HepG2 (cell line): Measurements from ENCODE around the gene TTLL12. TPM values are rescaled to one million over a fixed set of nuclear protein-coding genes. Genes with fewer than 3 reads are reported as not detected.

Experiments used
- GABPA ChIP-seq, 2 experiments: IDR thresholded peaks; 2 replicates each; pipeline ENCODE4 v1.6.1; 2011 to 2016; ENCODE audit warnings: low read depth in 2 of 2, low read length in 1 of 2, missing biosample characterization in 1 of 2, missing genetic modification characterization in 1 of 2
- GABPB1 ChIP-seq: IDR thresholded peaks from 2 replicates; pipeline ENCODE4 v1.6.1; 2016; ENCODE audit warnings: mild to moderate bottlenecking, missing genetic modification reagents, moderate library complexity, missing compliant biosample characterization
- HOXA7 ChIP-seq: sonication (generic); formaldehyde crosslinking; IDR thresholded peaks from 2 replicates; pipeline ENCODE4 v1.8.1; 2022; ENCODE audit warnings: mild to moderate bottlenecking, missing genetic modification reagents, moderate library complexity
- IKZF4 ChIP-seq: sonication (generic); formaldehyde crosslinking; IDR thresholded peaks from 2 replicates; pipeline ENCODE4 v1.5.1; 2020; ENCODE audit warnings: borderline replicate concordance, mild to moderate bottlenecking, low read depth, missing genetic modification reagents; ENCODE audit errors: not compliant biosample characterization
- JUND ChIP-seq: sonication (generic); formaldehyde crosslinking; IDR thresholded peaks from 2 replicates; pipeline ENCODE4 v1.8.0; 2022; ENCODE audit warnings: mild to moderate bottlenecking, missing genetic modification reagents
- NCOR1 ChIP-seq: fragments of 200-600 bp; sonication (generic); IDR thresholded peaks from 2 replicates; pipeline ENCODE4 v1.7.0; 2017; ENCODE audit warnings: antibody characterized with exemption, low read length, borderline replicate concordance
- NFIB ChIP-seq: sonication (generic); formaldehyde crosslinking; IDR thresholded peaks from 2 replicates; pipeline ENCODE4 v1.9.0; 2021; ENCODE audit warnings: missing genetic modification reagents, mild to moderate bottlenecking, borderline replicate concordance
- NR2F6 ChIP-seq, 2 experiments: IDR thresholded peaks; 2 replicates each; pipeline ENCODE4 v1.6.1; 2016; ENCODE audit warnings: antibody characterized with exemption in 1 of 2, mild to moderate bottlenecking in 1 of 2
- RELA ChIP-seq: sonication (generic); formaldehyde crosslinking; IDR thresholded peaks from 2 replicates; pipeline ENCODE4 v1.4.0; 2020; ENCODE audit warnings: missing genetic modification reagents
- SALL1 ChIP-seq: sonication (generic); formaldehyde crosslinking; IDR thresholded peaks from 2 replicates; pipeline ENCODE4 v1.8.0; 2022; ENCODE audit warnings: mild to moderate bottlenecking, missing genetic modification reagents
- SAP130 ChIP-seq: IDR thresholded peaks from 2 replicates; pipeline ENCODE4 v1.6.1; 2016; ENCODE audit warnings: low read depth
- SOX5 ChIP-seq: IDR thresholded peaks from 2 replicates; pipeline ENCODE4 v1.6.1; 2016; ENCODE audit warnings: borderline replicate concordance
- TEAD3 ChIP-seq: optimal IDR thresholded peaks from 2 replicates; pipeline ENCODE3; 2016; ENCODE audit warnings: borderline replicate concordance
- ZNF143 ChIP-seq: sonication (generic); formaldehyde crosslinking; IDR thresholded peaks from 2 replicates; pipeline ENCODE4 v1.4.0; 2020; ENCODE audit warnings: missing genetic modification reagents
- ZNF17 ChIP-seq: sonication (generic); formaldehyde crosslinking; IDR thresholded peaks from 2 replicates; pipeline ENCODE4 v1.5.0; 2020; ENCODE audit warnings: mild to moderate bottlenecking, missing genetic modification reagents
- ZNF354B ChIP-seq: sonication (generic); formaldehyde crosslinking; IDR thresholded peaks from 2 replicates; pipeline ENCODE4 v1.8.0; 2022; ENCODE audit warnings: mild to moderate bottlenecking, missing genetic modification reagents
- ZNF496 ChIP-seq: sonication (generic); formaldehyde crosslinking; IDR thresholded peaks from 2 replicates; pipeline ENCODE4 v1.8.1; 2023; ENCODE audit warnings: mild to moderate bottlenecking, moderate library complexity, missing genetic modification reagents; ENCODE audit not compliant: insufficient replicate concordance
- ZNF878 ChIP-seq: sonication (generic); formaldehyde crosslinking; IDR thresholded peaks from 2 replicates; pipeline ENCODE4 v1.8.1; 2023; ENCODE audit warnings: mild to moderate bottlenecking, missing genetic modification reagents, moderate library complexity
- polyA plus RNA-seq, 8 experiments: library from polyadenylated mRNA; depleted of rRNA in 3 of 8; stranded (reverse) in 7 of 8; unstranded in 1 of 8; fragments of >200 nt; fragmentation: Illumina TruSeq in 4 of 8; extraction: Trizol in 4 of 8; gene quantifications; 2 replicates each; pipeline versions ENCODE4 v1.2.1 to v1.2.3, GENCODE V29; 2011 to 2016; ENCODE audit warnings: low read depth in 4 of 8, missing spikeins in 1 of 8, mixed read lengths in 1 of 8; ENCODE audit not compliant: insufficient read depth in 1 of 8
- total RNA-seq, 5 experiments: library from RNA; depleted of rRNA; stranded (reverse); fragments of >200 nt; fragmentation: Illumina TruSeq; extraction: Trizol; gene quantifications; 2 replicates each; pipeline ENCODE4 v1.2.3, GENCODE V29; 2016; ENCODE audit warnings: low read depth in 1 of 5
- TF ChIP-seq, protein P1 (sequence below): sonication (generic); formaldehyde crosslinking; IDR thresholded peaks from 2 replicates; pipeline ENCODE4 v1.5.1; 2020; ENCODE audit warnings: missing genetic modification reagents, mild to moderate bottlenecking, borderline replicate concordance
- TF ChIP-seq, protein P2 (sequence below): sonication (generic); formaldehyde crosslinking; IDR thresholded peaks from 2 replicates; pipeline ENCODE4 v1.4.0; 2020; ENCODE audit warnings: missing genetic modification reagents
- TF ChIP-seq, protein P3 (sequence below): sonication (generic); formaldehyde crosslinking; IDR thresholded peaks from 2 replicates; pipeline ENCODE4 v1.4.0; 2020; ENCODE audit warnings: missing genetic modification reagents
- TF ChIP-seq, protein P4 (sequence below): fragments of 450-650 bp; IDR thresholded peaks from 2 replicates; pipeline ENCODE4 v1.6.1; 2016
- TF ChIP-seq, protein P5 (sequence below): fragments of 450-650 bp; IDR thresholded peaks from 2 replicates; pipeline ENCODE4 v1.6.1; 2017

The TTLL12 gene
- total and polyA plus RNA-seq, 2 of the 13 experiments (the other 11 are each of a cell fraction or from before 2014, with no cell fraction given) = 11.9 to 38.1 TPM

DNA sequence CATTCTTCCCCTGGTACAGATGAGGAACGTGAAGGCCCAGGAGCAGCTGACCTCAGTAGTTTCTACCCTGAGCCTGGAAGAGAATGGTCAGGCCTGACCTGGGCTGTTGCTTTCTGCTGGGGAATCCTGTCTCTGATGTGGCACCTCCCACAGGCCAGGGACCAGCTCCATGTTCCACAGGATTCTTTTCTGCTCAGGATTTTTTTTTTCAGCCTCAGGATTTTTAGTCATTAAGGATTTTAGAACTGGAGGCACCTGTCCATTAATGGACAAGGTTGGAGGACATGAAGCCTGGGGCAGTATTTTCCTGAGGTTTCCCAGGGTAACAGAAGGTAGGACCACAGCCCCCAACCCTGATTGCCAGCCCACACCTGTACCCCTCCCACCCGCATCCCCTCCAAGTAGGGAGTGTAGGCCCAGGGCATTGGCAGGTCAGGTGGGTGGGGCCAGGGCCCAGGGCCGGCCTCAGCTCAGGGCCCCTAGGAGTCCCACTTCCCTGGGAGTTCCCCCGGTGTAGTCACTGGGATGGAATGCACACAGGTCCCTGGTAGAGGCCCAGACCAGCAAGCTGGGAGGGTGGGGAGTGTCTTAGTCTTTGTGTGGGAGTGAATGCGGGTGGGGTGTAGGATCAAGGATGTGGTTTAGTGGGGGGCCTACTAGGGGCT, 60.3 kb downstream of the TTLL12 start (continued):
- TF ChIP-seq, protein P1, sequence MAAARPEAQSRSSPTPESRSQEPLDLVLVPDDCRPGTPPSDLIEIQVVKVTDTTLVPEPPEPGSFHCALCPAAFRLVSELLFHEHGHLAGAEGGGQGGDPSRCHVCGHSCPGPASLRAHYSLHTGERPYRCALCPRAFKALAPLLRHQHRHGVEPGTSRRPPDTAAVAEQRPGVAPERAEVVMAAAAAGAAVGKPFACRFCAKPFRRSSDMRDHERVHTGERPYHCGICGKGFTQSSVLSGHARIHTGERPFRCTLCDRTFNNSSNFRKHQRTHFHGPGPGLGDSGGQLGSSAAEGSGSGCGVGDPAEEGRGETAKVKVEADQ = no peak
- no peak for TF ChIP-seq NFIB (CRISPR knock-in tag)
- TF ChIP-seq JUND = 0 out of 2 replicates have a peak, but pooled peaks have one; percentile 35
- no peak for TF ChIP-seq ZNF17 (CRISPR knock-in tag)
- TF ChIP-seq SAP130 (CRISPR knock-in tag) = peak; percentile 40; the same call in 1 of the 2 replicates
- TF ChIP-seq GABPA (IDR thresholded peaks at IDR 0.05; ENCODE audit: low read depth, low read length) = no peak
- no peak for TF ChIP-seq GABPA (CRISPR knock-in tag; IDR thresholded peaks at IDR 0.05; ENCODE audit: low read depth)
- no peak for TF ChIP-seq ZNF496 (CRISPR knock-in tag)
- TF ChIP-seq, protein P2, sequence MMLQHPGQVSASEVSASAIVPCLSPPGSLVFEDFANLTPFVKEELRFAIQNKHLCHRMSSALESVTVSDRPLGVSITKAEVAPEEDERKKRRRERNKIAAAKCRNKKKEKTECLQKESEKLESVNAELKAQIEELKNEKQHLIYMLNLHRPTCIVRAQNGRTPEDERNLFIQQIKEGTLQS (CRISPR knock-in tag) = peak; percentile 83
- TF ChIP-seq, protein P3, sequence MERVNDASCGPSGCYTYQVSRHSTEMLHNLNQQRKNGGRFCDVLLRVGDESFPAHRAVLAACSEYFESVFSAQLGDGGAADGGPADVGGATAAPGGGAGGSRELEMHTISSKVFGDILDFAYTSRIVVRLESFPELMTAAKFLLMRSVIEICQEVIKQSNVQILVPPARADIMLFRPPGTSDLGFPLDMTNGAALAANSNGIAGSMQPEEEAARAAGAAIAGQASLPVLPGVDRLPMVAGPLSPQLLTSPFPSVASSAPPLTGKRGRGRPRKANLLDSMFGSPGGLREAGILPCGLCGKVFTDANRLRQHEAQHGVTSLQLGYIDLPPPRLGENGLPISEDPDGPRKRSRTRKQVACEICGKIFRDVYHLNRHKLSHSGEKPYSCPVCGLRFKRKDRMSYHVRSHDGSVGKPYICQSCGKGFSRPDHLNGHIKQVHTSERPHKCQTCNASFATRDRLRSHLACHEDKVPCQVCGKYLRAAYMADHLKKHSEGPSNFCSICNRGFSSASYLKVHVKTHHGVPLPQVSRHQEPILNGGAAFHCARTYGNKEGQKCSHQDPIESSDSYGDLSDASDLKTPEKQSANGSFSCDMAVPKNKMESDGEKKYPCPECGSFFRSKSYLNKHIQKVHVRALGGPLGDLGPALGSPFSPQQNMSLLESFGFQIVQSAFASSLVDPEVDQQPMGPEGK (CRISPR knock-in tag) = peak; percentile 36; the same call in 1 of the 2 replicates
- 0 out of 2 replicates have a peak, but pooled peaks have one; percentile 21 for TF ChIP-seq SALL1 (CRISPR knock-in tag)
- TF ChIP-seq, protein P4, sequence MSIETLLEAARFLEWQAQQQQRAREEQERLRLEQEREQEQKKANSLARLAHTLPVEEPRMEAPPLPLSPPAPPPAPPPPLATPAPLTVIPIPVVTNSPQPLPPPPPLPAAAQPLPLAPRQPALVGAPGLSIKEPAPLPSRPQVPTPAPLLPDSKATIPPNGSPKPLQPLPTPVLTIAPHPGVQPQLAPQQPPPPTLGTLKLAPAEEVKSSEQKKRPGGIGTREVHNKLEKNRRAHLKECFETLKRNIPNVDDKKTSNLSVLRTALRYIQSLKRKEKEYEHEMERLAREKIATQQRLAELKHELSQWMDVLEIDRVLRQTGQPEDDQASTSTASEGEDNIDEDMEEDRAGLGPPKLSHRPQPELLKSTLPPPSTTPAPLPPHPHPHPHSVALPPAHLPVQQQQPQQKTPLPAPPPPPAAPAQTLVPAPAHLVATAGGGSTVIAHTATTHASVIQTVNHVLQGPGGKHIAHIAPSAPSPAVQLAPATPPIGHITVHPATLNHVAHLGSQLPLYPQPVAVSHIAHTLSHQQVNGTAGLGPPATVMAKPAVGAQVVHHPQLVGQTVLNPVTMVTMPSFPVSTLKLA = no peak
- no peak for TF ChIP-seq NCOR1
- peak; percentile 91 for TF ChIP-seq TEAD3 (CRISPR knock-in tag)
- no peak for TF ChIP-seq ZNF143 (CRISPR knock-in tag)
- TF ChIP-seq, protein P5, sequence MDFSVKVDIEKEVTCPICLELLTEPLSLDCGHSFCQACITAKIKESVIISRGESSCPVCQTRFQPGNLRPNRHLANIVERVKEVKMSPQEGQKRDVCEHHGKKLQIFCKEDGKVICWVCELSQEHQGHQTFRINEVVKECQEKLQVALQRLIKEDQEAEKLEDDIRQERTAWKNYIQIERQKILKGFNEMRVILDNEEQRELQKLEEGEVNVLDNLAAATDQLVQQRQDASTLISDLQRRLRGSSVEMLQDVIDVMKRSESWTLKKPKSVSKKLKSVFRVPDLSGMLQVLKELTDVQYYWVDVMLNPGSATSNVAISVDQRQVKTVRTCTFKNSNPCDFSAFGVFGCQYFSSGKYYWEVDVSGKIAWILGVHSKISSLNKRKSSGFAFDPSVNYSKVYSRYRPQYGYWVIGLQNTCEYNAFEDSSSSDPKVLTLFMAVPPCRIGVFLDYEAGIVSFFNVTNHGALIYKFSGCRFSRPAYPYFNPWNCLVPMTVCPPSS = no peak
- TF ChIP-seq RELA = no peak
- TF ChIP-seq SOX5 = peak; percentile 14; the same call in 1 of the 2 replicates
- TF ChIP-seq IKZF4 (CRISPR knock-in tag) = no peak
- no peak for TF ChIP-seq NR2F6 (IDR thresholded peaks at IDR 0.05)
- TF ChIP-seq NR2F6 (CRISPR knock-in tag; IDR thresholded peaks at IDR 0.05) = peak; percentile 34; the same call in 1 of the 2 replicates
- no peak for TF ChIP-seq ZNF878 (CRISPR knock-in tag)
- TF ChIP-seq HOXA7 (CRISPR knock-in tag) = no peak
- TF ChIP-seq GABPB1 (CRISPR knock-in tag) = no peak
- no peak for TF ChIP-seq ZNF354B (CRISPR knock-in tag)
